Omental fat pad (tissue), 4 donors: ENCODE results near the gene WDR26. TPM values are rescaled to one million over a fixed set of nuclear protein-coding genes. Genes with fewer than 3 reads are reported as not detected.

Source experiments
- ATAC-seq: fragments of 150-250 bp; one replicate; pipeline ENCODE4 v1.9.1; 2016; ENCODE audit warnings: mild to moderate bottlenecking, moderate library complexity; ENCODE audit not compliant: low FRiP score
- DNase-seq: peaks from one replicate; pipeline ENCODE4 v3.0.0-alpha.2; 2019; ENCODE audit warnings: low spot score
- total RNA-seq, 4 donors: library from RNA; depleted of rRNA; stranded (reverse); fragments of >200 nt; gene quantifications; one replicate each; pipeline ENCODE4 v1.1.0, GENCODE V29; 2016
- TF ChIP-seq, protein P1 (sequence below), 3 donors: fragments of 450-650 bp; IDR thresholded peaks; one replicate each; pipeline ENCODE4 v1.5.1; 2016 to 2017; ENCODE audit warnings: antibody characterized with exemption in 3 of 3, mild to moderate bottlenecking in 3 of 3, moderate library complexity in 2 of 3

The WDR26 gene
- total RNA-seq, 4 donors from 2014 or later: 79.9 to 101 (median 93.8) TPM

GRCh38 chr1:224399887-224400286 lies 34.7 kb downstream of the WDR26 start:
- TF ChIP-seq, protein P1, sequence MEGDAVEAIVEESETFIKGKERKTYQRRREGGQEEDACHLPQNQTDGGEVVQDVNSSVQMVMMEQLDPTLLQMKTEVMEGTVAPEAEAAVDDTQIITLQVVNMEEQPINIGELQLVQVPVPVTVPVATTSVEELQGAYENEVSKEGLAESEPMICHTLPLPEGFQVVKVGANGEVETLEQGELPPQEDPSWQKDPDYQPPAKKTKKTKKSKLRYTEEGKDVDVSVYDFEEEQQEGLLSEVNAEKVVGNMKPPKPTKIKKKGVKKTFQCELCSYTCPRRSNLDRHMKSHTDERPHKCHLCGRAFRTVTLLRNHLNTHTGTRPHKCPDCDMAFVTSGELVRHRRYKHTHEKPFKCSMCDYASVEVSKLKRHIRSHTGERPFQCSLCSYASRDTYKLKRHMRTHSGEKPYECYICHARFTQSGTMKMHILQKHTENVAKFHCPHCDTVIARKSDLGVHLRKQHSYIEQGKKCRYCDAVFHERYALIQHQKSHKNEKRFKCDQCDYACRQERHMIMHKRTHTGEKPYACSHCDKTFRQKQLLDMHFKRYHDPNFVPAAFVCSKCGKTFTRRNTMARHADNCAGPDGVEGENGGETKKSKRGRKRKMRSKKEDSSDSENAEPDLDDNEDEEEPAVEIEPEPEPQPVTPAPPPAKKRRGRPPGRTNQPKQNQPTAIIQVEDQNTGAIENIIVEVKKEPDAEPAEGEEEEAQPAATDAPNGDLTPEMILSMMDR (IDR thresholded peaks at IDR 0.05): no peak
- DNase-seq (no peak), ATAC-seq (no peak)

- TF ChIP-seq, protein P1 (IDR thresholded peaks at IDR 0.05): no peak
- ATAC-seq: no peak
- DNase-seq: no peak
These were observed 41.3 kb downstream of the WDR26 start for GRCh38 chr1:224393294-224393693.

DNA sequence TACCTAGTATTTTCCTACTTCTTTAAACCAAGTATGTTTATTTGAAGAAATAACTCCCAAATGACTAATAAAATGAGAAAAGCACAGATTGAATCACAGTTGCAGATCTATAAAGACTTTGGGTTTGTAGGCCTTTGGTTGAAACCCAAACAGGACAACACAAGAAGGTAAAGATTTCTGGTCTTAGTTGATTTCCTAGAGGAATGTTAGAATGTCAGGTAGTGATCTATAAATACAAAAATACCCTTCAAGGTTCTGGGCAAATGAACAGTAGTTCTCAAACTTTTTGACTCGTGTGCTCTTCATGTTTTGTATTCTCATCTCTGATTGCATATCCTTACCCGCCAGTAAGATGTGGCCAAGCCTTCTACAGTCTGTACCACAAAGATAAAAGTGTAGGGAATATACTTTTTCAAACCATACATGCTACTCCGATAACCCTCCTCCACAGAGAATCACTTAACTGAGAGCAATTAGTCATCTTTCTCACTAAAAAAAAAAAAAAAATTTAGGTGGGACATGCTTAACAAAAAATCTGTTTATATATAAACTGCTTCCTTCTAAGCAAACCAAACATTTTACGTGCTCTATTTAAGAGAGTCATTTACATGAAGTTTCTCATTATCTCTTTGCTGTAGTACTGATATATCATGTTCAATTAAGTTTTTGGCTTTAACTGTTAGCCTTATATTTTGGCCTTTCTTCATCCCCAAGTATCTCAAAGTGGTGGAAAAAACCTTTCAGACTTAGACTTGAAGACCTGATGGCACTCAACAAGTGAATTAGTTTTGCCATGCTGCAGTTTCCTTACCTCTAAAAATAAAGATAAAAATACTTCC lies 42.0 kb downstream of the WDR26 start:
- ATAC-seq: no peak
- TF ChIP-seq, protein P1 (IDR thresholded peaks at IDR 0.05): no peak
- DNase-seq: no peak

DNA sequence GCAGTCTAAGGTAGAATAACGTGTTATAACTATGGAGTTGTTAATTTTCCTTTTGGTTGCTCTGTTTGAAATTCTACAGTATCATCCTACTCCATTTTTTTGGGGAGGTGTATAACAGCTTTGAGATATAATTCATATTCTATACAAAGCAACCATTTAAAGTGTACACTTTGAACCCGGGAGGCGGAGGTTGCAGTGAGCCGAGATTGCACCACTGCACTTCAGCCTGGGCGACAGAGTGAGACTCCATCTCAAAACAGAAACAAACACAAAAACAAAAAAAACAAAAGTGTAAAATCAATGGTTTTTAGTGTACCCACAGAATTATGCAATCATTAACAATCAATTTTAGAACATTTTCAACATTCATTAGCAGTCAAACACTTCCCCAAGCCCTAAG lies 44.1 kb downstream of the WDR26 start:
- DNase-seq: no peak
- TF ChIP-seq, protein P1 (IDR thresholded peaks at IDR 0.05): no peak
- ATAC-seq: no peak

DNA sequence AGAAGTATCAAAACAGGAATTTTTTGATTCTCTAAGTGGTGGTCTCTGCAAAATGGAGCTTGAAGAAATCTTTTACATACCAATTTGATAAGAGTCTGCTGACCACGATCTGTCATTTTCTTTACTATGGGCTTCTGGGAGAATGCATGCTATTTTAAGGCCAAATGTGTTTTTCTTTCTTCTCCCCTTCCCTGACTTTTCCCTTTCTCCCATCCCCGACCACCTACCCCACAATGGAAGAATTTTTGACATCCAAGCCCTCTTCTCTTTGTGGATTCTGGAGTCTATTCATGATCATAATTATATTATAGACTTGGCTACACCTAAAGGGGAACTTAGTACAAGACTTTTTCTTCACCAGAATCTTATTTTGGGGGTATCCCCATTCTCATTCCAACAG lies 46.7 kb downstream of the WDR26 start:
- no peak for DNase-seq
- ATAC-seq: no peak
- TF ChIP-seq, protein P1 (IDR thresholded peaks at IDR 0.05): no peak

DNA sequence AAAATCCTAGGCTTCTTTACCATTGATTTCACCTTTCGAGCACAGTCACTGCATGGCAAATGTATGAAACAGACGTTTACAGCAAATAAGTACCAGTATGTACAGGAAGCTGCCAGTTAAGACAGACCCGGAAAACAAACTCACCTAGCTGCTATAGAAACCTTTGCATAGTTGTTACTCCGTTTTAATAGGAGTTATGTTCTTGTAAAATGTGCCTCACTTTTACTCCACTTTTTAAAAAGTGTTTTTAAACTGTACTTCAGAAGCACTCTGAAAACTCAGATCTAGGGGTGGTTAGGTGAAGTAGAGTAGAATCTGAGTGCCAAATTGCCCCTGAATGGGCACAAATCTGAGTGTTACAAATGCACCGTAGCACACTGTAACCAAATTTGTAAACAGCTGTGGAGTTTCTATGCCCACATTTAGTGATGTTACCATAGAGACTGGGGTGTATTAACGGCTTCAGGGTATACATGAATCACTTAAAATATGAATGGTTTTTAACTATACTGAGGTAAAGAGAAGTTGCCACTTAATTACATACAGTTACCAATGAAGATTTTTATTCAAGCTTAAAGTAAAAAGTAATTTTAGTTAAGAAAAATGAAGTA lies 47.2 kb downstream of the WDR26 start:
- ATAC-seq (no peak), DNase-seq (no peak)
- TF ChIP-seq, protein P1 (IDR thresholded peaks at IDR 0.05): no peak

DNA sequence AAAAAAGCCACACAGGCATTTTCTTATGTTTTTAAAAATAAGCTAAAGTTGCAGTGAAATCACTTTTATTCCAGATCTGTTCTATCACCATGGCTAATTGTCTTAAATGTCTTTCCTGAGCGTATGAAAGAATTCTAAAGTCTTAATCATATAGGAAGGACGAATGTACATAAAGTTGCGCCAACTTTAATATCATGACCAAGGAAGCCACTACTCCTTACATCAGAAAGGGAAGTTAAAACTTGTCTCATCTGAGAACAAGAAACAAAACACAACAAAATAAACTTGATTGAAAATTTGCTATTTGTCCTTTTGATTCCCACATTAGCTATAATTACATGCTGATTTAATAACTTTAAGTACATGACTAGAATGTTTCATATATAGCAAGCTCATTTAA lies 51.4 kb downstream of the WDR26 start:
- no peak for DNase-seq
- ATAC-seq: no peak

More for the DNA sequence above, 51.4 kb downstream of the WDR26 start:
- TF ChIP-seq, protein P1 (IDR thresholded peaks at IDR 0.05): no peak
